Neural cell (in vitro differentiated cells): ENCODE data around the gene CCDC174. TPM values are rescaled to one million over a fixed set of nuclear protein-coding genes. Genes with fewer than 3 reads are reported as not detected.

ENCODE experiments used
- H2AFZ ChIP-seq: fragments of 200-600, 300-800 bp; sonication (generic), shearing (Covaris generic); 2 replicates; pipeline ENCODE4 v1.6.0; 2014; ENCODE audit warnings: low read depth, mild to moderate bottlenecking, antibody characterized with exemption, low read length, moderate library complexity
- H3F3A ChIP-seq: fragments of 200-600 bp; shearing (Covaris generic); 2 replicates; pipeline ENCODE4 v1.6.1; 2016; ENCODE audit warnings: mild to moderate bottlenecking, moderate library complexity, mixed read lengths, antibody characterized with exemption, low read length; ENCODE audit not compliant: insufficient read depth, poor library complexity, severe bottlenecking
- H3K27ac ChIP-seq: fragments of 200-600, 300-800 bp; sonication (generic), shearing (Covaris generic); 2 replicates; pipeline ENCODE4 v1.5.1; 2014; ENCODE audit warnings: mild to moderate bottlenecking, low read length, moderate library complexity
- H3K27me3 ChIP-seq: fragments of 300-800, 200-600 bp; sonication (generic), shearing (Covaris generic); 2 replicates; pipeline ENCODE4 v1.6.0; 2014; ENCODE audit warnings: mild to moderate bottlenecking, low read depth, low read length, moderate library complexity; ENCODE audit not compliant: insufficient read depth
- H3K36me3 ChIP-seq: fragments of 300-800, 200-600 bp; sonication (generic), shearing (Covaris generic); 2 replicates; pipeline ENCODE4 v1.5.1; 2014; ENCODE audit warnings: mild to moderate bottlenecking, antibody characterized with exemption, low read length, moderate library complexity; ENCODE audit not compliant: insufficient read depth
- H3K4me2 ChIP-seq: fragments of 300-800, 200-600 bp; sonication (generic), shearing (Covaris generic); 2 replicates; pipeline ENCODE4 v1.6.0; 2014; ENCODE audit warnings: mild to moderate bottlenecking, low read length
- H3K4me3 ChIP-seq: fragments of 300-800, 200-600 bp; sonication (generic), shearing (Covaris generic); 2 replicates; pipeline ENCODE4 v1.5.1; 2014; ENCODE audit warnings: mild to moderate bottlenecking, low read length, moderate library complexity
- H3K79me2 ChIP-seq: fragments of 200-600 bp; shearing (Covaris generic); replicated peaks from 2 replicates; pipeline ENCODE4 v1.6.0; 2014; ENCODE audit warnings: mild to moderate bottlenecking, low read length, moderate library complexity; ENCODE audit not compliant: insufficient read depth
- H3K9ac ChIP-seq: fragments of 300-800, 200-600 bp; sonication (generic), shearing (Covaris generic); 2 replicates; pipeline ENCODE4 v1.6.1; 2016; ENCODE audit warnings: mild to moderate bottlenecking, low read length, mixed read lengths
- H3K9me2 ChIP-seq: fragments of 200-600 bp; shearing (Covaris generic); 2 replicates; pipeline ENCODE4 v1.6.1; 2016; ENCODE audit warnings: mild to moderate bottlenecking, low read length, mixed read lengths; ENCODE audit not compliant: insufficient read depth
- H3K9me3 ChIP-seq: fragments of 200-600, 300-800 bp; sonication (generic), shearing (Covaris generic); 2 replicates; pipeline ENCODE4 v1.6.1; 2016; ENCODE audit warnings: mild to moderate bottlenecking, mixed run types, low read length, moderate library complexity, mixed read lengths
- H4K20me1 ChIP-seq: fragments of 200-600 bp; shearing (Covaris generic); 2 replicates; pipeline ENCODE4 v1.6.1; 2016; ENCODE audit warnings: mild to moderate bottlenecking, mixed run types; ENCODE audit not compliant: insufficient read depth
- CTCF ChIP-seq: fragments of 450-650 bp; IDR thresholded peaks from 2 replicates; pipeline ENCODE4 v1.5.1; 2014; ENCODE audit warnings: antibody characterized with exemption, mild to moderate bottlenecking, moderate library complexity; ENCODE audit not compliant: poor library complexity, severe bottlenecking
- EP300 ChIP-seq: fragments of 450-650 bp; conservative IDR thresholded peaks from 2 replicates; pipeline ENCODE4 v1.6.1; 2014; ENCODE audit warnings: antibody characterized with exemption, mild to moderate bottlenecking, moderate library complexity; ENCODE audit not compliant: poor library complexity, severe bottlenecking
- EZH2 ChIP-seq: fragments of 200-600, 300-800 bp; shearing (Covaris generic), sonication (generic); IDR thresholded peaks from 2 replicates; pipeline ENCODE4 v1.6.1; 2014; ENCODE audit warnings: antibody characterized with exemption, low read length, borderline replicate concordance, mild to moderate bottlenecking; ENCODE audit not compliant: insufficient read depth, poor library complexity, severe bottlenecking
- MXI1 ChIP-seq: fragments of 450-650 bp; conservative IDR thresholded peaks from 2 replicates; pipeline ENCODE4 v1.6.1; 2014; ENCODE audit warnings: antibody characterized with exemption, mild to moderate bottlenecking; ENCODE audit not compliant: poor library complexity, severe bottlenecking
- POLR2AphosphoS5 ChIP-seq: IDR thresholded peaks from 2 replicates; pipeline ENCODE4 v1.6.1; 2012
- RAD21 ChIP-seq: fragments of 450-650 bp; conservative IDR thresholded peaks from 2 replicates; pipeline ENCODE4 v1.6.1; 2014; ENCODE audit warnings: antibody characterized with exemption, mild to moderate bottlenecking, moderate library complexity
- REST ChIP-seq: IDR thresholded peaks from 2 replicates; pipeline ENCODE4 v1.6.1; 2012; ENCODE audit warnings: borderline replicate concordance
- SMC3 ChIP-seq: fragments of 450-650 bp; conservative IDR thresholded peaks from 2 replicates; pipeline ENCODE4 v1.6.1; 2014; ENCODE audit warnings: antibody characterized with exemption, mild to moderate bottlenecking, moderate library complexity; ENCODE audit not compliant: poor library complexity
- TAF1 ChIP-seq: IDR thresholded peaks from 2 replicates; pipeline ENCODE4 v1.6.1; 2012; ENCODE audit warnings: low read depth
- polyA plus RNA-seq: library from polyadenylated mRNA; depleted of rRNA; stranded (reverse); fragments of >200 nt; gene quantifications from 2 replicates; pipeline ENCODE4 v1.2.3, GENCODE V29; 2014

The CCDC174 gene
- polyA plus RNA-seq, 1 donor from 2014 or later = 18.0 TPM

- Histone ChIP-seq H3K79me2 (no peaks in the 10 kb centered on the region), H3K4me3 (no peak overlapping the region), H3F3A (no peaks in the 10 kb centered on the region), H3K27me3 (no peaks in the 10 kb centered on the region), H3K27ac (no peak overlapping the region), H3K9ac (no peak overlapping the region), H3K36me3 (peaks cover 7% of the 10 kb centered on the region), H4K20me1 (no peaks in the 10 kb centered on the region), H3K9me3 (no peaks in the 10 kb centered on the region), H3K9me2 (no peaks in the 10 kb centered on the region), H3K4me2 (no peak overlapping the region), H2AFZ (no peak overlapping the region)
- TF ChIP-seq POLR2AphosphoS5 = no peak
- no peak for TF ChIP-seq TAF1
- TF ChIP-seq RAD21 = no peak
- no peak for TF ChIP-seq MXI1
- TF ChIP-seq EP300 = no peak
- no peak for TF ChIP-seq CTCF
- no peak for TF ChIP-seq SMC3
- no peak for TF ChIP-seq REST
- no peak for TF ChIP-seq EZH2
Measured at GRCh38 chr3:14664170-14664569, 12.6 kb downstream of the CCDC174 start.

GRCh38 chr3:14672588-14672987 lies 21.0 kb downstream of the CCDC174 start:
- no peak overlapping the region for H2AFZ ChIP-seq
- no peaks in the 10 kb centered on the region for H3K9me2 ChIP-seq
- no peaks in the 10 kb centered on the region for H3K9me3 ChIP-seq
- no peak overlapping the region for H3K4me3 ChIP-seq
- no peaks in the 10 kb centered on the region for H3K79me2 ChIP-seq
- H3K4me2 ChIP-seq = no peak overlapping the region
- H3K27ac ChIP-seq = no peak overlapping the region
- TF ChIP-seq RAD21 = no peak
- no peak for TF ChIP-seq POLR2AphosphoS5
- no peak for TF ChIP-seq EZH2
- no peak for TF ChIP-seq CTCF
- no peak for TF ChIP-seq MXI1
- no peak for TF ChIP-seq SMC3
- TF ChIP-seq TAF1 = no peak
- TF ChIP-seq EP300 = no peak
- TF ChIP-seq REST = no peak
- H3K27me3 ChIP-seq = no peaks in the 10 kb centered on the region
- H4K20me1 ChIP-seq = no peaks in the 10 kb centered on the region
- no peaks in the 10 kb centered on the region for H3F3A ChIP-seq
- H3K36me3 ChIP-seq = peaks cover 5% of the 10 kb centered on the region
- no peak overlapping the region for H3K9ac ChIP-seq
